Testis (tissue), 3 donors: ENCODE data around the gene KRTAP10-9. TPM values are rescaled to one million over a fixed set of nuclear protein-coding genes. Genes with fewer than 3 reads are reported as not detected.

Source experiments
- DNase-seq: peaks from one replicate; pipeline ENCODE4 v3.0.0-alpha.2; 2019
- H3K27ac ChIP-seq, 2 donors: fragments of 200-600 bp; sonication (generic); one replicate each; pipeline ENCODE4 v1.5.1; 2019
- H3K27me3 ChIP-seq: fragments of 200-600 bp; sonication (generic); one replicate; pipeline ENCODE4 v1.5.1; 2019
- H3K36me3 ChIP-seq: fragments of 200-600 bp; sonication (generic); one replicate; pipeline ENCODE4 v1.5.1; 2017; ENCODE audit warnings: low read depth; ENCODE audit errors: missing control alignments
- H3K4me1 ChIP-seq: fragments of 200-600 bp; sonication (generic); one replicate; pipeline ENCODE4 v1.5.1; 2019
- H3K4me3 ChIP-seq, 2 donors: fragments of 200-600 bp; sonication (generic); one replicate each; pipeline ENCODE4 v1.5.1; 2017 to 2019
- H3K9me3 ChIP-seq: fragments of 200-600 bp; sonication (generic); one replicate; pipeline ENCODE4 v1.5.1; 2017
- POLR2A ChIP-seq: fragments of 450-650 bp; IDR thresholded peaks from one replicate; pipeline ENCODE4 v1.6.1; 2017; ENCODE audit warnings: antibody characterized with exemption, mild to moderate bottlenecking, moderate library complexity
- WGBS, 2 donors: methylation state at CpG; one replicate each; pipeline ENCODE4 v1.1.5; 2018; 5-methylcytosine and 5-hydroxymethylcytosine counted together
- intact Hi-C: fragments of 100-400 bp; cut with DNase I; formaldehyde crosslinking; loops from one replicate; pipeline ENCODE4 v1.15.1; 2023; ENCODE audit warnings: low total_unique reads
- polyA plus RNA-seq: library from polyadenylated mRNA; stranded (reverse); fragments of 350-450 nt; fragmentation: Illumina TruSeq; extraction: RNeasy Lipid Tissue Mini Kit (QIAGEN cat#74804); gene quantifications from one replicate; pipeline ENCODE4 v1.2.3, GENCODE V29; 2014; ENCODE audit warnings: low read depth, low replicate concordance; ENCODE audit not compliant: insufficient read depth
- total RNA-seq, 2 donors: library from RNA; depleted of rRNA; stranded (reverse); fragments of >200 nt; gene quantifications; one replicate each; pipeline ENCODE4 v1.2.3, GENCODE V29; 2016
- TF ChIP-seq, protein P1 (sequence below), 3 experiments: fragments of 450-650 bp in 2 of 3; fragments of 200-600 bp in 1 of 3; sonication (generic) in 1 of 3; IDR thresholded peaks; one replicate each; pipeline ENCODE4 v1.5.1; 2016 to 2019; ENCODE audit warnings: antibody characterized with exemption in 3 of 3, mild to moderate bottlenecking in 2 of 3, moderate library complexity in 1 of 3

Gene KRTAP10-9
- total and polyA plus RNA-seq, 3 donors from 2014 or later = not detected

DNA sequence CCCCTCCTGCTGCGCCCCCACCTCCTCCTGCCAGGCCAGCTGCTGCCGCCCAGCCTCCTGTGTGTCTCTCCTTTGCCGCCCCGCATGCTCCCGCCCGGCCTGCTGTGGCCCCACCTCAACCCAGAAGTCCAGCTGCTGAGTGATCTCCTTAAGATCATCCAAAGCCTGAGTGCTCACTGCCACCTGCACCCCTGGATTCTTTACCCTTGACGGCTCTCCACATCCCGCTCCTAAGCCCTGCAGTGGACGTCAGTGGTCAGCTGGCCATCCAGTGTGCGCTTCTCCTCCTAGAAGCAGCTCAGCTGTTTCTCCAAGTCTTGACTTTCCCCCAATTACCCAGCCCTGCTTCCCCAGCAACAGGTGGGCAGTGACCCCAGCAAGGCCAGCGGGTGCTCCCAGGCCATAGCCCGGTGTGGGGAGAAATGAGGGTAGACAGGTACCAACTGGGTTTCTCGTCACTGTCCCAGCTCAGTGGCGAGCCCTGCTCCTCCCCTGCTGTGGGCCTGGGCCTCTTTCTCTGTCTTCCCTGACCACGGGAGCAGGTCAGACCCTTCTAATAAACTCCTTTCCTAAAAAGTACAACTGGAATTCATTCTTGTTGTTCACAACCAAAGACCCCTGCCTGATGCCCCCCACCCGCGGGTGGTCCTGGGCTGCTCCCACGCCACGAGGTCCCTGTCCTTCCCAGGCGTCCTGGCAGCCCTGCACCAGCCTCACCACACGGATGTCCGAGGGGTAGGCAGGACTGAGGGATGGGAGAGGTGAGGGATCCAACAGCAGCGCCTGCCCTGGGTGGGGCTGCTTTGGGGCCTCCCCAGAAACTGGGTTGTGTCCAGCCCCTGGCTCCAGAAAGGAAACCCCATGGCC lies 25.1 kb upstream of the KRTAP10-9 start:
- no peak overlapping the region for H3K4me3 ChIP-seq
- H3K9me3 ChIP-seq = no peaks in the 10 kb centered on the region
- TF ChIP-seq, protein P1, sequence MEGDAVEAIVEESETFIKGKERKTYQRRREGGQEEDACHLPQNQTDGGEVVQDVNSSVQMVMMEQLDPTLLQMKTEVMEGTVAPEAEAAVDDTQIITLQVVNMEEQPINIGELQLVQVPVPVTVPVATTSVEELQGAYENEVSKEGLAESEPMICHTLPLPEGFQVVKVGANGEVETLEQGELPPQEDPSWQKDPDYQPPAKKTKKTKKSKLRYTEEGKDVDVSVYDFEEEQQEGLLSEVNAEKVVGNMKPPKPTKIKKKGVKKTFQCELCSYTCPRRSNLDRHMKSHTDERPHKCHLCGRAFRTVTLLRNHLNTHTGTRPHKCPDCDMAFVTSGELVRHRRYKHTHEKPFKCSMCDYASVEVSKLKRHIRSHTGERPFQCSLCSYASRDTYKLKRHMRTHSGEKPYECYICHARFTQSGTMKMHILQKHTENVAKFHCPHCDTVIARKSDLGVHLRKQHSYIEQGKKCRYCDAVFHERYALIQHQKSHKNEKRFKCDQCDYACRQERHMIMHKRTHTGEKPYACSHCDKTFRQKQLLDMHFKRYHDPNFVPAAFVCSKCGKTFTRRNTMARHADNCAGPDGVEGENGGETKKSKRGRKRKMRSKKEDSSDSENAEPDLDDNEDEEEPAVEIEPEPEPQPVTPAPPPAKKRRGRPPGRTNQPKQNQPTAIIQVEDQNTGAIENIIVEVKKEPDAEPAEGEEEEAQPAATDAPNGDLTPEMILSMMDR (IDR thresholded peaks at IDR 0.05) = no peak
- TF ChIP-seq POLR2A = no peak
- intact Hi-C loops = no loop called here
- H3K27ac ChIP-seq = no peak overlapping the region
- no peak for DNase-seq
- no peaks in the 10 kb centered on the region for H3K4me1 ChIP-seq
- WGBS, 2 donors = 72 to 92% methylated on average over 14 to 23 of the region's 23 CpGs
- no peaks in the 10 kb centered on the region for H3K36me3 ChIP-seq
- H3K27me3 ChIP-seq = no peaks in the 10 kb centered on the region

DNA sequence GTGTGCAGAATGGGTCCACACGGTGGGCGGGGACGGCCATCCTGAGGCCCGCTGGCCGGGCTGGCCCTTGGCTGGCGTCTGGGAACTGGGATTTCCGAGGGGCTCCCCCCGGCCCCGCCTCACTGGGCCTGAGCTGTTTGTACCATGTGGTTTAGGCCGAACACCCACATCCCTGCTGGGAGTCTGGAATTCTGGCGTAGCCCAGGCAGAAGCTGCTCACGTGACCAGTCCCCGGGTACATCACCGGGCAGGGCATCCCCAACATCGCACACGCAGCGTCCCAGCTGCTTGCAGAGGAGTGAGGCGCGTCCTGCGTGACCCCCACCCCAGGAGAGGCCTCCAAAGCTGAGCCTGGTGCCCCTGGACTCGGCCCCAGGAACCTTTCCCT lies 24.4 kb upstream of the KRTAP10-9 start:
- no peaks in the 10 kb centered on the region for H3K27me3 ChIP-seq
- H3K36me3 ChIP-seq = no peaks in the 10 kb centered on the region
- no peak overlapping the region for H3K27ac ChIP-seq
- WGBS, 2 donors = 88 to 98% methylated on average over 7 to 21 of the region's 21 CpGs
- intact Hi-C loops = no loop called here
- H3K9me3 ChIP-seq = no peaks in the 10 kb centered on the region
- no peaks in the 10 kb centered on the region for H3K4me1 ChIP-seq
- no peak for DNase-seq
- no peak for TF ChIP-seq POLR2A
- H3K4me3 ChIP-seq = no peak overlapping the region

DNA sequence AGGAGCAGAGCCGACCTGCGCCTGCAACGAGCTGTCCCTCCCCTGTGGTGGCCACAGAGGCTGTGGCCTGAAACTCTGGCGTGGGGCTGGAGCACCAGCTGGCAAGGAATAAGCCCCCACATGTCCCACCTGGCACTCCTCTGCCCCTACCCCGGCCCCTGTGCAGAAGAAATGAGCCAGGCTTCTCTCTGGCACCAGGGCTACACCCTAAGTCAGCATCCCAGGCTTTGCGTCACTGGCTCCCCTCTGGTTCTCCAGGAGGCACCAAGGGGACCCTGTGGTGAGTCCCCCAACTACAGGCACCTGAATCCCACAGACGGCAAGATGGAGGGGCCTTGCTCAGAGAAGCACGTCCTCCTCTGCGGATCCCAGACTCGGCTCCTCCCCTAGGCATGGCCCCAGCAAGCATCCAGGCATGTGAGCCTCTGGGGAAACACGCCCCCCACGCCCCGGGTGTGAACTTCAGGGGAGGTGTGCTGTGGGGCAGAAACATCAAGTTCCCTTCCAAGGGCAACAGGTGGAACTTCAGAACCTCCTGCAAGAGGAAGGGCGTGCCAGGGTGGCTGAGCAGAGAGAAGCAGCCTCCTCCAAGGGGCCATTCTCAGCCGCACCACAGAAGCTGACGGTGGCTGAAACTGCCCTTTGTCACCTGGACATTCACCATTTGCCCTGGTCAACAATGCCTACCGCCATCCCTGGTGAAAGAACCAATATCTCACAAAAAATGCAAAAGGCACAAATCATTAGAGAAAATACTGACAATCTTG lies 23.6 kb upstream of the KRTAP10-9 start:
- Histone ChIP-seq H3K27ac (no peak overlapping the region), H3K9me3 (no peaks in the 10 kb centered on the region), H3K4me1 (no peaks in the 10 kb centered on the region), H3K36me3 (no peaks in the 10 kb centered on the region), H3K4me3 (no peak overlapping the region), H3K27me3 (no peaks in the 10 kb centered on the region)
- DNase-seq = no peak
- TF ChIP-seq, protein P1 (IDR thresholded peaks at IDR 0.05) = no peak
- TF ChIP-seq POLR2A = no peak
- intact Hi-C loops = no loop called here
- 61 to 78% methylated on average over 10 to 17 of the region's 17 CpGs for WGBS, 2 donors

DNA sequence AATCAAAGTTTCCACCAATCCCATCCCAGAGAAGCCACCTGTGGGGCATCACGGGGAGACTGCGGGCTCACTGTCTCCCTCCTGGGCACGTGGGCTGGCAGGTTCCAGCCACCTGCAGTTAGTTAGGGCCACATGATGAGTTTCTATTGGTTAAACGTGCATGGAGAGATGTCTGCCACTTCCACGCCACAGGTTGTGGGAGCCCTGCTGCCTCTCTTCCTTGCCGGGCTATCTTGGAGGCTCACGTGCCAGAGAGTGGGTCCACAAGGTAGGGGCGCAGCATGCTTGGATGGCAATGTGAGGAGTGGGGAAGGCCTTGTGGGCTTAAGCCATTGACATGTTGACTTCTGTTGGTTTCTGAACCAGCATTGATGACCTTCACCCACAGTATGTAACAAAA lies 23.0 kb upstream of the KRTAP10-9 start:
- 89 to 91% methylated on average over 7 to 8 of the region's 8 CpGs for WGBS, 2 donors

DNA sequence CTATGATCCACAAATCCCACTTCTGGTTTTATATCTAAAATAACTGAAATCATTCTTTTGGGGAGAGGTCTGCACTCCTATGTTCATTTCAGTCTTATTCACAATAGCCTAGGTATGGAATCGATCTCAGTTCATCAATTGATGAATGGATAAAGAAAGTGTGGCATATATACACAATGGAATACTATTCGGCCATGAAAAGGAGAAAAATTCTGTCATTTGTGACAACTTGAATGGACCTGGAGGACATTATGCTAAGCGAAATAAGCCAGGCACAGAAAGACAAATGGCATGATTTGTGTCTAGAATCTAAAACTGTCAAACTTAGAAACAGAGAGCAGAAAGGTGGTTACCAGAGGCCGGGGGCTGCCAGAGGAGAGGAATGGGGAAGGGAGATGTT lies 20.4 kb upstream of the KRTAP10-9 start:
- Histone ChIP-seq H3K4me3 (no peak overlapping the region), H3K27me3 (no peaks in the 10 kb centered on the region), H3K36me3 (no peaks in the 10 kb centered on the region), H3K9me3 (no peaks in the 10 kb centered on the region), H3K27ac (no peak overlapping the region), H3K4me1 (no peaks in the 10 kb centered on the region)
- no peak for DNase-seq
- TF ChIP-seq, protein P1 (IDR thresholded peaks at IDR 0.05) = no peak
- no peak for TF ChIP-seq POLR2A
- 81 to 86% methylated on average over 4 of the region's 4 CpGs for WGBS, 2 donors
- intact Hi-C loops = no loop called here

More for the DNA sequence above, 23.0 kb upstream of the KRTAP10-9 start:
- TF ChIP-seq, protein P1 (IDR thresholded peaks at IDR 0.05) = no peak
- TF ChIP-seq POLR2A = no peak
- H3K27me3 ChIP-seq = no peaks in the 10 kb centered on the region
- no peak for DNase-seq
- no peak overlapping the region for H3K27ac ChIP-seq
- H3K4me3 ChIP-seq = no peak overlapping the region
- H3K4me1 ChIP-seq = no peaks in the 10 kb centered on the region
- no peaks in the 10 kb centered on the region for H3K9me3 ChIP-seq
- no peaks in the 10 kb centered on the region for H3K36me3 ChIP-seq
- intact Hi-C loops = no loop called here
